CD4-positive, CD25-positive, alpha-beta regulatory T cell (primary cell): ENCODE measurements around the gene DCAF15. TPM values are rescaled to one million over a fixed set of nuclear protein-coding genes. Genes with fewer than 3 reads are reported as not detected.

Source experiments
- ATAC-seq, 2 donors: fragments of 150-1000 bp; cut with Tn5 transposase; one replicate each; pipeline ENCODE4 v1.10.0; 2021; ENCODE audit warnings: low read depth in 2 of 2, moderate number of reproducible peaks in 2 of 2, moderate library complexity in 1 of 2
- DNase-seq, 3 donors: peaks; one replicate each; pipeline versions ENCODE4 v3.0.0 to v3.0.0-alpha.2; 2012 to 2022; ENCODE audit warnings: mixed read lengths in 1 of 3
- H3K27ac ChIP-seq: one replicate; pipeline ENCODE4 v1.7.0; 2013; ENCODE audit warnings: mild to moderate bottlenecking, low read length; ENCODE audit not compliant: insufficient read depth, poor library complexity, severe bottlenecking
- H3K27me3 ChIP-seq: one replicate; pipeline ENCODE4 v1.7.0; 2013; ENCODE audit warnings: low read length; ENCODE audit not compliant: control insufficient read depth, insufficient read depth
- H3K36me3 ChIP-seq: one replicate; pipeline ENCODE4 v1.7.0; 2013; ENCODE audit warnings: mild to moderate bottlenecking, low read length, moderate library complexity; ENCODE audit not compliant: control insufficient read depth, insufficient read depth
- H3K4me1 ChIP-seq: 2 replicates; pipeline ENCODE4 v1.7.0; 2013; ENCODE audit warnings: mild to moderate bottlenecking, low read length; ENCODE audit not compliant: insufficient read depth, control insufficient read depth, poor library complexity, severe bottlenecking
- H3K4me3 ChIP-seq: one replicate; pipeline ENCODE4 v1.7.0; 2013; ENCODE audit warnings: low read depth, mild to moderate bottlenecking, low read length, moderate library complexity
- H3K9me3 ChIP-seq, 2 experiments: 1 replicate in 1 of 2; 2 replicates in 1 of 2; pipeline ENCODE4 v1.7.0; 2013; ENCODE audit warnings: low read length in 2 of 2, mild to moderate bottlenecking in 1 of 2, moderate library complexity in 1 of 2; ENCODE audit not compliant: control insufficient read depth in 2 of 2
- H3K27ac Mint-ChIP-seq, 3 donors: one replicate each; pipeline ENCODE4 v1.8.0; 2020 to 2022; ENCODE audit warnings: mild to moderate bottlenecking in 3 of 3, mixed read lengths in 3 of 3, moderate library complexity in 2 of 3
- H3K27me3 Mint-ChIP-seq: one replicate; pipeline ENCODE4 v1.8.0; 2022; ENCODE audit warnings: mild to moderate bottlenecking, mixed read lengths
- H3K36me3 Mint-ChIP-seq: one replicate; pipeline ENCODE4 v1.8.0; 2020; ENCODE audit warnings: mixed read lengths
- H3K4me1 Mint-ChIP-seq, 4 donors: one replicate each; pipeline ENCODE4 v1.8.0; 2020 to 2022; ENCODE audit warnings: mixed read lengths in 4 of 4, mild to moderate bottlenecking in 1 of 4
- H3K4me3 Mint-ChIP-seq, 4 donors: one replicate each; pipeline ENCODE4 v1.8.0; 2020 to 2022; ENCODE audit warnings: mild to moderate bottlenecking in 4 of 4, mixed read lengths in 4 of 4, moderate library complexity in 3 of 4
- H3K9me3 Mint-ChIP-seq, 7 donors: one replicate each; pipeline ENCODE4 v1.8.0; 2020 to 2022; ENCODE audit warnings: mixed read lengths in 7 of 7, mild to moderate bottlenecking in 3 of 7, moderate library complexity in 2 of 7
- polyA plus RNA-seq, 4 donors: library from polyadenylated mRNA; unstranded; fragments of 300-500 nt; fragmentation: Illumina TruSeq; gene quantifications; one replicate each; pipeline ENCODE4 v1.2.3, GENCODE V29; 2021
- total RNA-seq: library from RNA; stranded (reverse); gene quantifications from one replicate; pipeline ENCODE4 v1.2.3, GENCODE V29; 2022

The DCAF15 gene
- total and polyA plus RNA-seq, 5 donors from 2014 or later: 5.3 to 82.9 (median 6.2) TPM

- Mint-ChIP-seq H3K27me3 (no peaks in the 10 kb centered on the region), H3K4me1 (peaks cover 0 to 4% (median 1%) of the 10 kb centered on the region in 4 donors), H3K4me3 (no peak overlapping the region), H3K27ac (no peak overlapping the region), H3K9me3 (peaks cover 0 to 1% (median 0%) of the 10 kb centered on the region in 7 donors), H3K36me3 (peaks cover 12% of the 10 kb centered on the region)
- H3K36me3 ChIP-seq: peaks cover 44% of the 10 kb centered on the region
- H3K4me3 ChIP-seq: no peak overlapping the region
- no peaks in the 10 kb centered on the region for H3K9me3 ChIP-seq
- no peaks in the 10 kb centered on the region for H3K27me3 ChIP-seq
- ATAC-seq (no peak), DNase-seq (no peak)
- H3K27ac ChIP-seq: no peak overlapping the region
- no peaks in the 10 kb centered on the region for H3K4me1 ChIP-seq
These were observed 9.8 kb downstream of the DCAF15 start for GRCh38 chr19:13961826-13962698.

- Mint-ChIP-seq H3K27ac (no peak overlapping the region), H3K27me3 (no peaks in the 10 kb centered on the region), H3K4me3 (no peak overlapping the region), H3K4me1 (peaks cover 0 to 3% (median 1%) of the 10 kb centered on the region in 4 donors), H3K9me3 (peaks cover 0 to 1% (median 0%) of the 10 kb centered on the region in 7 donors), H3K36me3 (peaks cover 12% of the 10 kb centered on the region)
- Histone ChIP-seq H3K4me1 (no peaks in the 10 kb centered on the region), H3K27ac (no peak overlapping the region), H3K36me3 (peaks cover 45% of the 10 kb centered on the region), H3K27me3 (no peaks in the 10 kb centered on the region), H3K9me3 (no peaks in the 10 kb centered on the region), H3K4me3 (no peak overlapping the region)
- ATAC-seq (no peak), DNase-seq (no peak)
These were observed 10.6 kb downstream of the DCAF15 start for GRCh38 chr19:13962699-13963602.

GRCh38 chr19:13963603-13964105 is 11.3 kb downstream of the DCAF15 start:
- Histone ChIP-seq H3K27ac (no peak overlapping the region), H3K9me3 (no peaks in the 10 kb centered on the region), H3K4me3 (no peak overlapping the region), H3K4me1 (no peaks in the 10 kb centered on the region), H3K27me3 (no peaks in the 10 kb centered on the region), H3K36me3 (peaks cover 41% of the 10 kb centered on the region)
- H3K4me1 Mint-ChIP-seq: peaks cover 0 to 3% (median 1%) of the 10 kb centered on the region in 4 donors
- H3K9me3 Mint-ChIP-seq: peaks cover 0 to 1% (median 0%) of the 10 kb centered on the region in 7 donors
- no peaks in the 10 kb centered on the region for H3K27me3 Mint-ChIP-seq
- no peak overlapping the region for H3K4me3 Mint-ChIP-seq
- DNase-seq: no peak
- no peak overlapping the region for H3K27ac Mint-ChIP-seq
- no peak for ATAC-seq
- peaks cover 9% of the 10 kb centered on the region for H3K36me3 Mint-ChIP-seq

- no peaks in the 10 kb centered on the region for H3K27me3 ChIP-seq
- Mint-ChIP-seq H3K27ac (no peak overlapping the region), H3K27me3 (no peaks in the 10 kb centered on the region), H3K36me3 (peaks cover 15% of the 10 kb centered on the region), H3K9me3 (peaks cover 0 to 1% (median 0%) of the 10 kb centered on the region in 7 donors), H3K4me3 (no peak overlapping the region), H3K4me1 (peaks cover 0 to 3% (median 1%) of the 10 kb centered on the region in 4 donors)
- ATAC-seq: no peak
- DNase-seq: no peak
- no peak overlapping the region for H3K27ac ChIP-seq
- no peak overlapping the region for H3K4me3 ChIP-seq
- H3K9me3 ChIP-seq: no peaks in the 10 kb centered on the region
- no peaks in the 10 kb centered on the region for H3K4me1 ChIP-seq
- H3K36me3 ChIP-seq: peaks cover 42% of the 10 kb centered on the region
These were observed 12.5 kb downstream of the DCAF15 start for GRCh38 chr19:13964776-13965175.

GRCh38 chr19:13965377-13965896 is 13.1 kb downstream of the DCAF15 start:
- no peak overlapping the region for H3K4me3 Mint-ChIP-seq
- Histone ChIP-seq H3K9me3 (no peaks in the 10 kb centered on the region), H3K27me3 (no peaks in the 10 kb centered on the region), H3K36me3 (peaks cover 38% of the 10 kb centered on the region), H3K4me3 (no peak overlapping the region), H3K4me1 (no peaks in the 10 kb centered on the region), H3K27ac (no peak overlapping the region)
- peaks cover 15% of the 10 kb centered on the region for H3K36me3 Mint-ChIP-seq
- H3K27me3 Mint-ChIP-seq: no peaks in the 10 kb centered on the region
- peak overlapping the region in 1 of 3 donors; percentile 76 for H3K27ac Mint-ChIP-seq
- ATAC-seq: no peak
- H3K4me1 Mint-ChIP-seq: peaks cover 0 to 3% (median 1%) of the 10 kb centered on the region in 4 donors
- peaks cover 0 to 1% (median 0%) of the 10 kb centered on the region in 7 donors for H3K9me3 Mint-ChIP-seq
- DNase-seq: no peak

- Mint-ChIP-seq H3K4me1 (peaks cover 0 to 3% (median 1%) of the 10 kb centered on the region in 4 donors), H3K4me3 (no peak overlapping the region), H3K27me3 (no peaks in the 10 kb centered on the region), H3K36me3 (peaks cover 12% of the 10 kb centered on the region), H3K27ac (peak overlapping the region in 1 of 3 donors; percentile 41), H3K9me3 (peaks cover 0 to 1% (median 0%) of the 10 kb centered on the region in 7 donors)
- DNase-seq (no peak), ATAC-seq (no peak)
- Histone ChIP-seq H3K4me1 (no peaks in the 10 kb centered on the region), H3K36me3 (peaks cover 31% of the 10 kb centered on the region), H3K4me3 (no peak overlapping the region), H3K27ac (no peak overlapping the region), H3K9me3 (no peaks in the 10 kb centered on the region), H3K27me3 (no peaks in the 10 kb centered on the region)
These were observed 13.8 kb downstream of the DCAF15 start for GRCh38 chr19:13965926-13966683.

GRCh38 chr19:13966684-13967128 is 14.4 kb downstream of the DCAF15 start:
- peak overlapping the region in 1 of 3 donors; percentile 41 for H3K27ac Mint-ChIP-seq
- H3K27ac ChIP-seq: no peak overlapping the region
- ATAC-seq (no peak), DNase-seq (no peak)
- H3K4me3 ChIP-seq: no peak overlapping the region
- H3K27me3 ChIP-seq: no peaks in the 10 kb centered on the region
- H3K4me3 Mint-ChIP-seq: no peak overlapping the region
- no peaks in the 10 kb centered on the region for H3K4me1 Mint-ChIP-seq
- H3K9me3 ChIP-seq: no peaks in the 10 kb centered on the region
- peaks cover 31% of the 10 kb centered on the region for H3K36me3 ChIP-seq
- H3K9me3 Mint-ChIP-seq: peaks cover 0 to under 1% (median 0%) of the 10 kb centered on the region in 7 donors
- no peaks in the 10 kb centered on the region for H3K27me3 Mint-ChIP-seq
- H3K36me3 Mint-ChIP-seq: peaks cover 7% of the 10 kb centered on the region
- no peaks in the 10 kb centered on the region for H3K4me1 ChIP-seq
